GM12891 (cell line): ENCODE measurements around the gene MYL5.

Experiments used
- POLR2A ChIP-seq: IDR thresholded peaks from 2 replicates; pipeline ENCODE4 v1.6.1; 2011; ENCODE audit warnings: low read depth, low read length, control low read depth
- POLR2AphosphoS5 ChIP-seq: IDR thresholded peaks from 2 replicates; pipeline ENCODE4 v1.6.1; 2011; ENCODE audit warnings: low read depth, low read length, control low read depth

DNA sequence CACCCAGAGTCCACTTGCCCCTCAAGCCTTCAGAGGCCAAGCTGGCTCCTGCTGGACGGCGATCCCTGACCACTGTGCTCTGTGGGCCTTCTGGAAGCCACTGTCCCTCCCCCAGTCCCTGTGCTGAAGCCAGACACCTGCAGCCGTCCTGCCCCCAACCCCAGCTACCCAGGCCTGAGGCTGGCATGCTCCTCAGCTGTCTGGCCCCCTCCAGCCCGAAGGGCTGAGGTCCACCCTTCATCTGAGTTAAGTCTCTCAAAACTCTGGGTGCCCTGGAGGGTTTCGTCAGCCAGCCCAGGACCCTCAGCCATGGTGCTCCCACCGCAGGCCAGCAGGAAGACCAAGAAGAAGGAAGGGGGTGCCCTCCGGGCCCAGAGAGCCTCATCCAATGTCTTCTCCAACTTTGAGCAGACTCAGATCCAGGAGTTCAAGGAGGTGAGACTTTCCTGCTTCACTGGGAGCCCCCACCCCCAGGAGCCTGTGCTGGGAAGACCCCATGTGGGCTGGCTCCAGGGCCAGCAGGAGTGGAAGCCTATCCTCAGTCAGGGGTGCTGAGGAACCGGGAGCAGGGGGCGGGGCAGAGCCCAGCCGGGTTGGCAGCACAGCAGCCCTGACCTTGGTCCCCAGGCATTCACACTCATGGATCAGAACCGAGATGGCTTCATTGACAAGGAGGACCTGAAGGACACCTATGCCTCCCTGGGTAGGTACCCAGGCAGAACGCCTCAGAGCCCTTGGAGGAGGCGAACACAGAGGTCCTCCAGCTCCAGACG, 4.2 kb downstream of the MYL5 start:
- TF ChIP-seq POLR2A (no peak), POLR2AphosphoS5 (no peak)
